ENCODE data around the gene PRDM2.
A peak's percentile ranks its signal among the peaks of the same experiment; 100 is the strongest.

Gene PRDM2

DNA sequence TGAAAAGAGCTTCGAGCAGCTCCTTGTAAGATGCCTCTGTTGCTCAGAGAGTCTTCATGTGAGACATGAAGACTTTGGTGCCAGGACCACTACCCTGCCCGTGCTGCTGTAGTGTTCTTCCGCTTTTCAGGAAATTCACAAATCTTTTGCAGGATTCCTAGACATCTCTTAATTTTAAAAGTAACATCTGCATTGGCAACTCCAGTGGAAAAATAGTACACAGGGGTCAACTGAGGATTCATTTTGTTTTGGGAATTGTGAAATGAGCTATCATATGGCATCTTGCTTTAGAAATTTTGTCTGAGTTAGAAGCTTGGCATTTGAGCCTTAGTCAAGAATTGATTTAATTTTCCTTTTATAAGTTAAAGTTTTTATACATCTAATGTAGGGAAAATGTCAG is 7.2 kb downstream of the PRDM2 start:
- DNase-seq (ENCODE audit: extremely low read depth, low read depth): peak; percentile 19

DNA sequence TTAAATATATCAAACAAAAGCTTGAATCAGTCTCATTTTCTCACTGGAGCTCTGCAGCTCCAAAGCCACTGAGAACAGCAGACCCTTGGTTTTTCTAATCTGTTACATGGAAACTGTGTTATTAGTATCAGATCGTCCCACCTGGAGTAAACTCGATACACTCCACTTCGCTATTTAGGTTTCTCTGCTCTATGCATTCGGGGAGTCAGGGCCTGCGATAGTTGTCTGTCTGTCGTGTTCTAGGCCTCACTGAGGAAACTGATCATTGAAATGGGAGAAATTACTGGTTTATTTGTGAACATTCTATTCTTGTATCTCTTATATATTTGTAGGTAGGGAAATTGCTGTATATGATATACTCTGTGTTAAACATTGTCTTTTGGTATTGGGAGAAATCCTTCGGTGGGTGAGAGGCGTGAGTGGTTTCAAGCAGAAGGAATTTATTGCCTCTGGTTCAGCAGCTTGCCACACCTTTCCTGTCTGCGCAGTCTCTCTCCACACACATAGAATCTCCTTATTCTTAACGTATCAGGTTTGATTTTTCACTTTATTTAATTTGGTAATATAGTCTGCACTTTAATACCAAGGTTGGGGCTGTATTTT is 8.5 kb downstream of the PRDM2 start:
- no peak for TF ChIP-seq CTCF (IDR thresholded peaks at IDR 0.05; ENCODE audit: low read depth, low read length)
- no peak for DNase-seq (ENCODE audit: extremely low read depth, low read depth)

More for the DNA sequence above, 7.2 kb downstream of the PRDM2 start:
- no peak for TF ChIP-seq CTCF (IDR thresholded peaks at IDR 0.05; ENCODE audit: low read depth, low read length)

GRCh38 chr1:13710086-13710485 is 10.1 kb downstream of the PRDM2 start:
- no peak for TF ChIP-seq CTCF (IDR thresholded peaks at IDR 0.05; ENCODE audit: low read depth, low read length)
- DNase-seq (ENCODE audit: extremely low read depth, low read depth): no peak

DNA sequence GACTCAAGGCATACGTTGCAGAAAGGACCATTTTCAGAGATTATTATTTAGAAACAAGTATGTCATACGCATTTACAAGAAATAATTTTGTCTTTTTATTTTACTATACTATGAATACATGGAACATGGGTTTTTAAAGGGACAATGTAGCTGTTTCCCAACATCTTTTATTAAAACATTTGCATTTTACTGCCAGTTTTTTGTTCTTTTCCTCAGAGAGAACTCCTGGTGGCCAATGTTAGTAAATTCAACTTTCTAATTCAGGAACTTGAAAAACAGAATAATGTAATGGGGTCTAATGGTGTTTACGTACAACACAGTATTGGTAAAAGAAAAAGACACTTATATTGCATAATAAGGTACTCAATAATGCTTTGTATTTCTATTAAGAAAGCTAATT is 14.9 kb downstream of the PRDM2 start:
- peak; percentile 11; the same call in 1 of the 2 replicates for TF ChIP-seq CTCF (IDR thresholded peaks at IDR 0.05; ENCODE audit: low read depth, low read length)
- no peak for DNase-seq (ENCODE audit: extremely low read depth, low read depth)

- peak; percentile 45 for DNase-seq (ENCODE audit: extremely low read depth, low read depth)
Measured at GRCh38 chr1:13715616-13716287, 15.8 kb downstream of the PRDM2 start.

GRCh38 chr1:13722808-13723360 is 22.9 kb downstream of the PRDM2 start:
- no peak for TF ChIP-seq CTCF (IDR thresholded peaks at IDR 0.05; ENCODE audit: low read depth, low read length)
- DNase-seq (ENCODE audit: extremely low read depth, low read depth): no peak

- no peak for DNase-seq (ENCODE audit: extremely low read depth, low read depth)
Measured at GRCh38 chr1:13723810-13724209, 23.8 kb downstream of the PRDM2 start.

More at GRCh38 chr1:13723810-13724209, 23.8 kb downstream of the PRDM2 start:
- TF ChIP-seq CTCF (IDR thresholded peaks at IDR 0.05; ENCODE audit: low read depth, low read length): no peak
